ENCODE data around the gene MRPS34. TPM values are rescaled to one million over a fixed set of nuclear protein-coding genes. Genes with fewer than 3 reads are reported as not detected.
A peak's percentile ranks its signal among the peaks of the same experiment; 100 is the strongest.

Gene MRPS34
- total RNA-seq, 2 donors from 2014 or later = 106 to 227 TPM

DNA sequence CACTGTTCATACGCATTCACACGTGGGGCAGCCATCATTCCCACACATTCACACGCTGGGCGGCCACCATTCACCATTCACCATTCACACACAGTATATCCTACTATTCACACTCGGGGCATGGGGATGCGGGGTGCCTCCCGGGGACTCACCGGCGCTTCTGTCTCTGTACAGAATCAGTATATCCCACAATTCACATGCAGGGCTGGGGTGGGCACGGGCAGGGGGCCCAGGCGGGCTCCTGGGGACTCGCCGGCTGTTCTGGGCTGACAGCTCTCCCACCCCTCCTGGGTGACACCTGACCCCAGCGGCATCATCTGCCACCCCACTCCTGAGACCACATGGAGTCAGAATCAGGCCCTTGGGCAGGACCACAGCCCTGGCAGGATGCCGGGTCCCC, 11.2 kb downstream of the MRPS34 start:
- peaks cover 8% of the 10 kb centered on the region for H3K36me3 ChIP-seq
- H3K4me1 ChIP-seq = peaks cover 5% of the 10 kb centered on the region

GRCh38 chr16:1760911-1761310, 12.0 kb downstream of the MRPS34 start:
- DNase-seq = no peak

More for the DNA sequence above, 11.2 kb downstream of the MRPS34 start:
- no peak for DNase-seq
- intact Hi-C loops (cut with DNase I) = no loop called here
- Histone ChIP-seq H3K27me3 (no peaks in the 10 kb centered on the region), H3K4me3 (no peak overlapping the region), H3K9ac (ENCODE audit: low read depth in 2 of 2, low read length in 2 of 2) (no peak overlapping the region), H3K27ac (no peak overlapping the region), H3K9me3 (no peaks in the 10 kb centered on the region)
- no peak for TF ChIP-seq CTCF (IDR thresholded peaks at IDR 0.05)

DNA sequence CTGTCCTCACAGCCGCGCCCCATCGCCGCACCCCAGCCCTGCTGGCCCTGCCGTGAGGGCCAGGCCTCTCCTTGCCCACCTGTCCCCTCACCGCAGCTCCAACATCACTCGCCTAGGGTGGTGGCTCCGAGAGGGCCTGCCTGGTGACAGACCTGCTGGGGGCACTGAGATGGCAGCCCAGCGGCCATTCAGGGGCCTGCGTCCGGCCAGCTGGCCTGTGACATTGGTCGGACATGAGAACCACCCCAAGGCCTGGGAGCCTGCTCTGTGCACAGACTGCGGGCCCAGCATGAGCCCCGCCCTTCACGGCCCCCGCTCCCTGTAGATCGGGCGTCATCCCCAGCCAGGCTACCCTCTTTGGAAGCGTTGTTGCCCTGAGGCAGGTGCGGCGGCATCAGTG, 13.4 kb downstream of the MRPS34 start:
- no peak for TF ChIP-seq CTCF (IDR thresholded peaks at IDR 0.05)
- Histone ChIP-seq H3K36me3 (peaks cover 2% of the 10 kb centered on the region), H3K27ac (no peak overlapping the region), H3K9ac (ENCODE audit: low read depth in 2 of 2, low read length in 2 of 2) (no peak overlapping the region), H3K27me3 (no peaks in the 10 kb centered on the region), H3K9me3 (no peaks in the 10 kb centered on the region), H3K4me1 (peaks cover 5% of the 10 kb centered on the region), H3K4me3 (no peak overlapping the region)
- no peak for DNase-seq
- intact Hi-C loops (cut with DNase I) = no loop called here

More at GRCh38 chr16:1760911-1761310, 12.0 kb downstream of the MRPS34 start:
- no peaks in the 10 kb centered on the region for H3K27me3 ChIP-seq
- H3K9ac ChIP-seq (ENCODE audit: low read depth in 2 of 2, low read length in 2 of 2) = no peak overlapping the region
- intact Hi-C loops (cut with DNase I) = no loop called here
- no peak for TF ChIP-seq CTCF (IDR thresholded peaks at IDR 0.05)
- peaks cover 8% of the 10 kb centered on the region for H3K36me3 ChIP-seq
- H3K27ac ChIP-seq = no peak overlapping the region
- peaks cover 5% of the 10 kb centered on the region for H3K4me1 ChIP-seq
- no peaks in the 10 kb centered on the region for H3K9me3 ChIP-seq
- no peak overlapping the region for H3K4me3 ChIP-seq

GRCh38 chr16:1758923-1759322, 14.0 kb downstream of the MRPS34 start:
- intact Hi-C loops (cut with DNase I) = no loop called here
- no peaks in the 10 kb centered on the region for H3K27me3 ChIP-seq
- TF ChIP-seq CTCF (IDR thresholded peaks at IDR 0.05) = no peak
- H3K9ac ChIP-seq (ENCODE audit: low read depth in 2 of 2, low read length in 2 of 2) = peak overlapping the region in 1 of 2 donors; percentile 70
- no peak for DNase-seq
- H3K9me3 ChIP-seq = no peaks in the 10 kb centered on the region
- no peaks in the 10 kb centered on the region for H3K36me3 ChIP-seq
- no peak overlapping the region for H3K27ac ChIP-seq
- no peak overlapping the region for H3K4me3 ChIP-seq
- H3K4me1 ChIP-seq = peaks cover 5% of the 10 kb centered on the region

GRCh38 chr16:1757714-1758461, 15.0 kb downstream of the MRPS34 start:
- Histone ChIP-seq H3K4me1 (peaks cover 5% of the 10 kb centered on the region), H3K27me3 (no peaks in the 10 kb centered on the region), H3K9me3 (no peaks in the 10 kb centered on the region), H3K36me3 (no peaks in the 10 kb centered on the region), H3K9ac (ENCODE audit: low read depth in 2 of 2, low read length in 2 of 2) (peak overlapping the region; percentile 69 to 70), H3K4me3 (no peak overlapping the region), H3K27ac (peak overlapping the region; percentile 92)
- no peak for TF ChIP-seq CTCF (IDR thresholded peaks at IDR 0.05)
- intact Hi-C loops (cut with DNase I) = no loop called here
- peak; percentile 73 for DNase-seq

Measured in colonic mucosa (tissue), 4 donors.